Breast epithelium (tissue), 3 donors: ENCODE data around the gene GSK3A.

Experiments
- POLR2A ChIP-seq: fragments of 450-650 bp; IDR thresholded peaks from one replicate; pipeline ENCODE4 v1.6.1; 2016; ENCODE audit warnings: antibody characterized with exemption, mild to moderate bottlenecking, moderate library complexity
- POLR2AphosphoS5 ChIP-seq, 3 donors: sonication (generic); formaldehyde crosslinking; IDR thresholded peaks; one replicate each; pipeline ENCODE4 v1.6.1; 2017; ENCODE audit warnings: antibody characterized with exemption in 3 of 3

DNA sequence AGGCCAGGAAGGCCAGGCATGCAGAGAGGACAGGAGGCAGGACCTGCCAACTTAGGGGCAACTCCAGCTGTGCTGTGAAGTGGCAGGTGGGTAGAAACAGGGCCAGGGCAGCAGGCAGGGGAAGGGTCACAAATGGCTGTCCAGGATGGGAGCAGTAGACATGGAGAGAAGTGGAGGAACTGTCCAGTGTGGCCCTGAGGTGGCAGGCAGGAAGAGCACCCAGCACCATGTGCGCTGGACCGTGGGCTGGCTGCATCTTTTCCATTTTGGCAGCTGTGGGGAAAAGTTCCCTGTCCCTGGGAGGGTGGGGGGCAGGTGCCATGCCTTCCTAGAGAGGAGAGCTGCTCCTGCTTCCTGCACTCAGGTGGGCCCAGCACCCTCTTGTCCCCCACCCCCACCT is 38.7 kb downstream of the GSK3A start:
- TF ChIP-seq POLR2A (no peak), POLR2AphosphoS5 (IDR thresholded peaks at IDR 0.05) (no peak)
